ENCODE results near the gene SPAG9.

GRCh38 chr17:51044976-51045375 is 75.7 kb downstream of the SPAG9 start:
- TF ChIP-seq POLR2A (IDR thresholded peaks at IDR 0.05) (no peak), CTCF (IDR thresholded peaks at IDR 0.05) (no peak)
